Activated CD8-positive, alpha-beta T cell treated with anti-CD3 and anti-CD28 coated beads, Interleukin-2, amount 10 ng/mL, durations not matched to agents 7 days and 5 days (primary cell): ENCODE results near the gene TRPV6. TPM values are rescaled to one million over a fixed set of nuclear protein-coding genes. Genes with fewer than 3 reads are reported as not detected.
A peak's percentile ranks its signal among the peaks of the same experiment; 100 is the strongest.

Source experiments
- ATAC-seq: fragments of 150-1000 bp; cut with Tn5 transposase; one replicate; pipeline ENCODE4 v1.10.0; 2021; ENCODE audit warnings: moderate library complexity
- CTCF ChIA-PET: fragments of 350-600 bp; sonication (Branson Sonifier 250); formaldehyde crosslinking; loops from one replicate; lab custom pipeline; 2021; ENCODE audit warnings: antibody characterized with exemption; lab: Charles Lee
- POLR2A ChIA-PET: fragments of 350-600 bp; sonication (Branson Sonifier 250); formaldehyde crosslinking; loops from one replicate; lab custom pipeline; 2021; ENCODE audit warnings: antibody characterized with exemption; lab: Charles Lee
- DNase-seq: peaks from one replicate; pipeline ENCODE4 v3.0.0-alpha.2; 2020
- H3K27ac Mint-ChIP-seq: one replicate; pipeline ENCODE4 v1.8.0; 2021; ENCODE audit warnings: mild to moderate bottlenecking, mixed read lengths
- H3K27me3 Mint-ChIP-seq: one replicate; pipeline ENCODE4 v1.8.0; 2021; ENCODE audit warnings: low read depth, mixed read lengths
- H3K36me3 Mint-ChIP-seq: one replicate; pipeline ENCODE4 v1.8.0; 2021; ENCODE audit warnings: low read depth, mixed read lengths
- H3K4me1 Mint-ChIP-seq: one replicate; pipeline ENCODE4 v1.8.0; 2021; ENCODE audit warnings: low read depth, mixed read lengths
- H3K4me3 Mint-ChIP-seq: one replicate; pipeline ENCODE4 v1.8.0; 2021; ENCODE audit warnings: mild to moderate bottlenecking, mixed read lengths
- H3K9me3 Mint-ChIP-seq: one replicate; pipeline ENCODE4 v1.8.0; 2022; ENCODE audit warnings: mixed read lengths; ENCODE audit not compliant: insufficient read depth
- total RNA-seq, 2 experiments: library from RNA; stranded (reverse); gene quantifications; one replicate each; pipeline ENCODE4 v1.2.3, GENCODE V29; 2021

The TRPV6 gene
- total RNA-seq, 2 experiments from 2014 or later, result not detected

- DNase-seq (peak; percentile 66), ATAC-seq (peak; percentile 78)
- H3K27me3 Mint-ChIP-seq, result peaks cover 12% of the 10 kb centered on the region
- H3K4me1 Mint-ChIP-seq, result no peaks in the 10 kb centered on the region
- ChIA-PET CTCF (interaction anchor here (0.5 to 4.4 kb wide), 25 partner anchors 9 to 562 kb away, joined by 3 to 62 read pairs (median 4); no protein-coding TSS in a partner anchor), POLR2A (no interaction called here)
- no peak overlapping the region for H3K4me3 Mint-ChIP-seq
- H3K27ac Mint-ChIP-seq, result no peak overlapping the region
- H3K36me3 Mint-ChIP-seq, result no peaks in the 10 kb centered on the region
- no peaks in the 10 kb centered on the region for H3K9me3 Mint-ChIP-seq
Observed at GRCh38 chr7:142880876-142881505, 4.6 kb downstream of the TRPV6 start.

DNA sequence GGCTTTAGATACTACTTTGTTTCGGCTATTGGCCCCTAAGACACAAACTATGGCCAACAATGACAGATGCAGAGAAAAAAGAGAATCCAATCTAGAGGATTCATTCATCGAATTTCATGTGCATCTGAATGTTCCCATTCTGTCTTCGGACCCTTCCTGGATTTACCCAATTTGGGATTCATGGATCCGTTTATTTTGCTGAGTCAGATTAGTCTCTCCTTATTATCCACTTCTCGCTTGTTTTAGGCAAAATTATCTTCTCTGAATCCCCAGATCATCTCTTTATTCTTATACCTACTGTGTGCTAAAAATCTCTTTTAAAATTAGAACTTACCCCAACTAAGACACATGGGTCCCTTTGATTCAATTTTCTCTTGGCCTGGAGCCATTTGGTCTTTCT is 6.5 kb downstream of the TRPV6 start:
- Mint-ChIP-seq H3K4me3 (no peak overlapping the region), H3K36me3 (no peaks in the 10 kb centered on the region), H3K27ac (no peak overlapping the region), H3K4me1 (no peaks in the 10 kb centered on the region), H3K9me3 (no peaks in the 10 kb centered on the region), H3K27me3 (peaks cover 12% of the 10 kb centered on the region)
- DNase-seq, result no peak
- ChIA-PET POLR2A (interaction anchor here (0.8 to 1.0 kb wide), 2 partner anchors 24 to 344 kb away, joined by 3 read pairs; partner anchors contain the start of gene EPHB6), CTCF (interaction anchor here (0.9 to 4.4 kb wide), 5 partner anchors 19 to 336 kb away, joined by 3 to 62 read pairs (median 7); no protein-coding TSS in a partner anchor)
- no peak for ATAC-seq

- Mint-ChIP-seq H3K27ac (no peak overlapping the region), H3K36me3 (no peaks in the 10 kb centered on the region), H3K27me3 (peaks cover 12% of the 10 kb centered on the region), H3K4me3 (no peak overlapping the region), H3K4me1 (no peaks in the 10 kb centered on the region), H3K9me3 (no peaks in the 10 kb centered on the region)
- ATAC-seq (no peak), DNase-seq (no peak)
- ChIA-PET POLR2A (no interaction called here), CTCF (no interaction called here)
Observed at GRCh38 chr7:142878315-142878714, 7.2 kb downstream of the TRPV6 start.

DNA sequence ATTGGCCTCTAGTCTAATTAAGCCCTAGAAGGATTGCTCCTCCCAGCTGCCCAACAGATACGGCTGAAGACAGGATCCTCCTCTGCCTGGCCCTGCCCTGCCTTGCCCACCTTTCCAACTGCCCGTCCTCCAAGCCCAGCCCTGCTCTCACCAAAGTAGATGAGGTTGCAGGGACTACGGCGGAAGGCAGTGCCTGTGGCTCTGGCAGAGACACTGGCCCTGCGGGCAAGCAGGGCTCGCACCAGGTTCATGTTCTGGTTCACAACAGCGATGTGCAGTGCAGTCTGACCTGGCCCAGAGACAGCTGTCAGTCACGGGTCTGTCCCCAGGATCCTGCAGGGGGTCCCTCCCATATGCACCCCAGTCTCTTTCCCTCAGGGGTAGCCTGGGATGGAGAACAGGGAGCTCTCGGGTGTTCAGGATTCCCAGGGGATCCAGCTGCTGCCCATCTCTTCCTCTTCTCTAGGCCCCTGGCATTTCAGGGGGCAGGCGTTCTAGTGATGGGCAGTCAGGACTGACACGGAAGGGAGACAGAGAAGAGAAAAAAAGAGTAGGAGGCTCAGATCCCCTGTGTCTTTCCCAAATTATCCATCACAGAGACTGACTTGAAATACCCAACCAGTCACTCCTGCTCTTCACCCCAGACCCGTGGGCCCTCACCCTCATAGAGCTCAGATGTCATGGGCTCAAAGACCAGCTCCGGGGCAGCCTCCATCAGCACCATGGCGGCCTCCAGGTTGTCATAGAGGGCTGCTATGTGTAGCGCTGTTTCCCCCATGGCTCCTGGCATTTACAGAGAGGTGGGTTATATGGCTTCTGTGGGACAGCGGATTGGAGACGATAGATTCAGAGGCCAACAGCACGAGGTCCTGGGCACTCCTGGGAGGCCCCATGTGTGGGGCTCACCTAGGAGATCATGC is 8.3 kb downstream of the TRPV6 start:
- H3K27me3 Mint-ChIP-seq, result peaks cover 12% of the 10 kb centered on the region
- no peak overlapping the region for H3K4me3 Mint-ChIP-seq
- H3K27ac Mint-ChIP-seq, result no peak overlapping the region
- H3K9me3 Mint-ChIP-seq, result no peaks in the 10 kb centered on the region
- no peaks in the 10 kb centered on the region for H3K36me3 Mint-ChIP-seq
- no peak for ATAC-seq
- no peaks in the 10 kb centered on the region for H3K4me1 Mint-ChIP-seq
- POLR2A ChIA-PET, result no interaction called here
- DNase-seq, result no peak
- CTCF ChIA-PET, result no interaction called here

DNA sequence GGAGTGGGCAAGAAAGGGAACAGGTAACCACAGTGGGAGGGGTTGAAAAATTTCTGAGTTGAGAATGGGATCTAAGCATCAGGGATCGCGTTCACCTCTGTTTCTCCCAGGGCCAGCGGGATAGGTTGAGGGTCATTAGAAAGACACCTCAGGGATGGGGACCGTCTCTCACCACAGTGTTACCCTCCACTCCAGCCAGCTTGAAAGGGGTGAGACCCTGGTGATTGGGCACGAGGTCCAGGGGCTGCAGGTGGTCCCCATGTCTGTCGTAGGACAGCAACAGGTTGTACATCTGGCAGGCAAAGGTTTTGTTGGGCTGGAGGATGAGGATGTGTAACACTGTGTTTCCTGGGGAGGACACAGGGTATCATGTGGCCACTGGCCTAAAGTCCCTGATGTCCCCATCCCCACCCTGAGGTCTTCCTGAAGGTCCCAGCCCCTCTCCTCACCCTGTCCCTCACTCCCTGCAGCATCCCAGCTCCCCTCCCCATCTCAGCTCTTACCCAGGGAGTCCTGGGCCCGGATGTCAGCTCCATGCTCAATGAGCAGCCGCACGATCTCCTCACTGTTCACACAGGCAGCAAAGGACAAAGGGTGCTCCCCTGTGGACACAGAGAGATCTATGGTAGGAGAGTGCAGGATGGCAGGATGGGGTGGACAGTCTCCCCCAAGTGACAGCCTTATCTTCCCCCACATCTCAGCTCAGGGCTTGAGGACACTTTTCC is 9.1 kb downstream of the TRPV6 start:
- ChIA-PET CTCF (no interaction called here), POLR2A (no interaction called here)
- H3K4me1 Mint-ChIP-seq, result no peaks in the 10 kb centered on the region
- ATAC-seq, result no peak
- H3K9me3 Mint-ChIP-seq, result no peaks in the 10 kb centered on the region
- H3K27ac Mint-ChIP-seq, result no peak overlapping the region
- H3K27me3 Mint-ChIP-seq, result peaks cover 12% of the 10 kb centered on the region
- H3K36me3 Mint-ChIP-seq, result no peaks in the 10 kb centered on the region
- no peak for DNase-seq
- no peak overlapping the region for H3K4me3 Mint-ChIP-seq

GRCh38 chr7:142875456-142875855 is 10.1 kb downstream of the TRPV6 start:
- ATAC-seq (no peak), DNase-seq (no peak)
- Mint-ChIP-seq H3K27me3 (peaks cover 12% of the 10 kb centered on the region), H3K4me3 (no peak overlapping the region), H3K4me1 (no peaks in the 10 kb centered on the region), H3K36me3 (no peaks in the 10 kb centered on the region), H3K9me3 (no peaks in the 10 kb centered on the region), H3K27ac (no peak overlapping the region)
- ChIA-PET POLR2A (no interaction called here), CTCF (interaction anchor here (1.3 kb wide), 1 partner anchor 340 kb away, joined by 3 read pairs; no protein-coding TSS in a partner anchor)

- H3K27me3 Mint-ChIP-seq, result peaks cover 7% of the 10 kb centered on the region
- no peak overlapping the region for H3K27ac Mint-ChIP-seq
- POLR2A ChIA-PET, result interaction anchor here (0.7 kb wide), 1 partner anchor 20 kb away, joined by 3 read pairs; no protein-coding TSS in a partner anchor
- H3K36me3 Mint-ChIP-seq, result no peaks in the 10 kb centered on the region
- ATAC-seq (no peak), DNase-seq (no peak)
- H3K9me3 Mint-ChIP-seq, result no peaks in the 10 kb centered on the region
- CTCF ChIA-PET, result interaction anchor here (1.3 kb wide), 1 partner anchor 340 kb away, joined by 3 read pairs; no protein-coding TSS in a partner anchor
- no peaks in the 10 kb centered on the region for H3K4me1 Mint-ChIP-seq
- no peak overlapping the region for H3K4me3 Mint-ChIP-seq
Observed at GRCh38 chr7:142874837-142875236, 10.7 kb downstream of the TRPV6 start.

DNA sequence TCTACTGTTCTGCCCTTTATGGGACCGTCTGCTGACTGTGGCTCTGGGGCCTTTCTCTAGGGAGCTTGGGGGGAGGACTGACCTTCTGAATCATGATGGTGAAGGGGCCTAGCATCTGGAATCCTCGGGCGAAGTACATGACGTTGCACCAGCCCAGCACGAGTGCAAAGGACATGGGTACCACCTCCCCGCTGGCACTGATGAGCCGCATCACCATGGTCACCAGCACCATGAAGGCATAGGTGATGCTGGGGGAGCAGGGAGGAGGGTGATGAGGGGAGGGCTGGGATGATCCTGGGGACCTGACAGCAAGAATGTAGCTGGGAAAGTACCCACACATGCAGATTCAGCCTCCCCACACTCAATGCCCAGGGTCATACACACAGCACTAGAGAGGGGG is 11.1 kb downstream of the TRPV6 start:
- H3K36me3 Mint-ChIP-seq, result no peaks in the 10 kb centered on the region
- CTCF ChIA-PET, result interaction anchor here (1.3 to 2.3 kb wide), 2 partner anchors 20 to 341 kb away, joined by 3 to 19 read pairs; partner anchors contain the start of gene EPHB6
- no peaks in the 10 kb centered on the region for H3K4me1 Mint-ChIP-seq
- H3K9me3 Mint-ChIP-seq, result no peaks in the 10 kb centered on the region
- peaks cover 2% of the 10 kb centered on the region for H3K27me3 Mint-ChIP-seq
- DNase-seq (no peak), ATAC-seq (no peak)
- no peak overlapping the region for H3K27ac Mint-ChIP-seq
- H3K4me3 Mint-ChIP-seq, result no peak overlapping the region
- POLR2A ChIA-PET, result interaction anchor here (0.7 kb wide), 1 partner anchor 20 kb away, joined by 3 read pairs; no protein-coding TSS in a partner anchor

GRCh38 chr7:142873871-142874270 is 11.7 kb downstream of the TRPV6 start:
- no peak for DNase-seq
- CTCF ChIA-PET, result interaction anchor here (1.0 to 4.1 kb wide), 15 partner anchors 8 to 570 kb away, joined by 3 to 23 read pairs (median 7); partner anchors contain the start of gene EPHB6
- H3K4me1 Mint-ChIP-seq, result no peaks in the 10 kb centered on the region
- H3K9me3 Mint-ChIP-seq, result no peaks in the 10 kb centered on the region
- H3K36me3 Mint-ChIP-seq, result no peaks in the 10 kb centered on the region
- no peak overlapping the region for H3K4me3 Mint-ChIP-seq
- H3K27ac Mint-ChIP-seq, result no peak overlapping the region
- no peaks in the 10 kb centered on the region for H3K27me3 Mint-ChIP-seq
- ATAC-seq, result no peak
- POLR2A ChIA-PET, result interaction anchor here (0.7 kb wide), 1 partner anchor 21 kb away, joined by 3 read pairs; no protein-coding TSS in a partner anchor

DNA sequence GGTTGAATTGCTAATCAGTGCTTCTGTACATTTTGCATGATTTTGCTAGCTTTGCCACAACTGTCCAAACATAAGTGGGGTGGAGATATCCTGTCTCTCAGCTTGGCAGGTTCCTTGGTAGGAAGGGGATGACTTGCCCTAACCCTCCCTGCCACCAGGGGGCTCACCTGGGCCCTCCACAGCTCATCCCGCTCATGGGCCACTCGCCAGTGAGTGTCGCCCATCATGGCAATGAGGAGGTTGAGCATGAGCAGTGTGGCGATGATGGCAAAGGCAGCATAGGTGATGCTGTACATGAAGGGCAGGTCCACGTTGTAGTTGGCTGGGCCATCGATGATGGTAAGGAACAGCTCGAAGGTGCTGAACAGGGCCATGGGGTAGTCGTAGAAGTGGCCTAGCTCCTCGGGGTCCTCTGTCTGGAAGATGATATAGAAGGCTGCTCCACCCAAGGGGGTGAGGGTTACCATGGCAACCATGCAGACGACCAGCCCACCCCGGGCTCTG is 12.2 kb downstream of the TRPV6 start:
- Mint-ChIP-seq H3K36me3 (no peaks in the 10 kb centered on the region), H3K4me3 (no peak overlapping the region), H3K4me1 (no peaks in the 10 kb centered on the region), H3K27ac (no peak overlapping the region), H3K9me3 (no peaks in the 10 kb centered on the region), H3K27me3 (no peaks in the 10 kb centered on the region)
- POLR2A ChIA-PET, result no interaction called here
- DNase-seq (peak; percentile 45), ATAC-seq (peak; percentile 43)
- CTCF ChIA-PET, result interaction anchor here (0.7 to 4.1 kb wide), 31 partner anchors 8 to 582 kb away, joined by 3 to 23 read pairs (median 4); partner anchors contain the start of gene EPHB6
